SK-N-SH (cell line): Measurements from ENCODE around the gene SEM1. TPM values are rescaled to one million over a fixed set of nuclear protein-coding genes. Genes with fewer than 3 reads are reported as not detected.

ENCODE experiments used
- CTCF ChIA-PET: fragments of 300-600, 350-600 bp; formaldehyde crosslinking; extraction: SDS; loops from one replicate; lab custom pipeline; 2021; lab: Yijun Ruan, JAX
- POLR2A ChIA-PET: fragments of 350-600 bp; sonication (Branson Sonifier 250); formaldehyde crosslinking; extraction: SDS; loops from one replicate; lab custom pipeline; 2020; ENCODE audit warnings: antibody characterized with exemption, inconsistent platforms; lab: Yijun Ruan, JAX
- DNase-seq: peaks from one replicate; pipeline ENCODE4 v3.0.0; 2012
- H2AFZ ChIP-seq: fragments of 200-600 bp; sonication (generic); 2 replicates; pipeline ENCODE4 v1.8.1; 2016; ENCODE audit warnings: antibody characterized with exemption, mild to moderate bottlenecking, low read depth
- H3F3A ChIP-seq: fragments of 200-600 bp; sonication (generic); replicated peaks from 2 replicates; pipeline ENCODE3; 2016; ENCODE audit warnings: antibody characterized with exemption, mild to moderate bottlenecking; ENCODE audit not compliant: insufficient read depth
- H3K27ac ChIP-seq, 2 experiments: fragments of 200-500 bp in 1 of 2; fragments of 200-600 bp in 1 of 2; sonication (Bioruptor generic) in 1 of 2; sonication (generic), shearing (Covaris generic) in 1 of 2; 2 replicates each; pipeline versions ENCODE4 v1.5.1 to v1.6.1; 2014 to 2016; ENCODE audit warnings: low read depth in 2 of 2, inconsistent platforms in 1 of 2, low read length in 1 of 2, mild to moderate bottlenecking in 1 of 2, mixed read lengths in 1 of 2
- H3K27me3 ChIP-seq: fragments of 200-600 bp; sonication (generic), shearing (Covaris generic); 2 replicates; pipeline ENCODE4 v1.6.1; 2016; ENCODE audit warnings: mixed run types; ENCODE audit not compliant: insufficient read depth
- H3K36me3 ChIP-seq, 2 experiments: fragments of 200-500 bp in 1 of 2; fragments of 200-600 bp in 1 of 2; sonication (Bioruptor generic) in 1 of 2; sonication (generic) in 1 of 2; replicated peaks in 1 of 2; 2 replicates each; pipeline versions ENCODE3 to v1.5.1; 2014 to 2016; ENCODE audit warnings: low read length in 1 of 2, mild to moderate bottlenecking in 1 of 2; ENCODE audit not compliant: insufficient read depth in 2 of 2, control insufficient read depth in 1 of 2
- H3K4me1 ChIP-seq, 2 experiments: fragments of 200-500 bp in 1 of 2; fragments of 200-600 bp in 1 of 2; sonication (Bioruptor generic) in 1 of 2; sonication (generic), shearing (Covaris generic) in 1 of 2; 2 replicates each; pipeline versions ENCODE4 v1.5.1 to v1.6.1; 2014 to 2016; ENCODE audit warnings: low read depth in 1 of 2, low read length in 1 of 2, mixed run types in 1 of 2; ENCODE audit not compliant: insufficient read depth in 2 of 2, control insufficient read depth in 1 of 2
- H3K4me2 ChIP-seq: fragments of 200-600 bp; sonication (generic), shearing (Covaris generic); 2 replicates; pipeline ENCODE4 v1.6.1; 2017; ENCODE audit warnings: mixed run types
- H3K4me3 ChIP-seq, 2 experiments: fragments of 200-500 bp in 1 of 2; fragments of 200-600 bp in 1 of 2; sonication (Bioruptor generic) in 1 of 2; sonication (generic), shearing (Covaris generic) in 1 of 2; 2 replicates each; pipeline versions ENCODE4 v1.5.1 to v1.8.1; 2014 to 2016; ENCODE audit warnings: low read depth in 2 of 2, inconsistent platforms in 1 of 2, low read length in 1 of 2, mild to moderate bottlenecking in 1 of 2, mixed read lengths in 1 of 2, moderate library complexity in 1 of 2
- H3K79me2 ChIP-seq: fragments of 200-600 bp; sonication (generic); 2 replicates; pipeline ENCODE4 v1.8.1; 2017; ENCODE audit warnings: mild to moderate bottlenecking; ENCODE audit not compliant: insufficient read depth
- H3K9ac ChIP-seq: fragments of 200-600 bp; sonication (generic); 2 replicates; pipeline ENCODE4 v1.6.1; 2017; ENCODE audit warnings: mixed run types
- H3K9me2 ChIP-seq: fragments of 200-600 bp; sonication (generic); 2 replicates; pipeline ENCODE4 v1.6.1; 2017; ENCODE audit warnings: mixed run types
- H3K9me3 ChIP-seq: fragments of 200-600 bp; sonication (generic); 2 replicates; pipeline ENCODE4 v1.6.1; 2017; ENCODE audit warnings: mixed run types, mild to moderate bottlenecking, moderate library complexity
- H4K20me1 ChIP-seq: fragments of 200-600 bp; sonication (generic); 2 replicates; pipeline ENCODE4 v1.6.1; 2017; ENCODE audit warnings: mild to moderate bottlenecking, mixed run types; ENCODE audit not compliant: insufficient read depth
- EP300 ChIP-seq, 2 experiments: IDR thresholded peaks; 2 replicates each; pipeline versions ENCODE4 v1.4.0 to v1.6.1; 2012; ENCODE audit warnings: borderline replicate concordance in 1 of 2, low read depth in 1 of 2, low read length in 1 of 2
- FOSL2 ChIP-seq: IDR thresholded peaks from 2 replicates; pipeline ENCODE4 v1.4.0; 2012; ENCODE audit warnings: low read depth, mild to moderate bottlenecking, moderate library complexity, borderline replicate concordance
- FOXJ3 ChIP-seq: sonication (generic); formaldehyde crosslinking; IDR thresholded peaks from 2 replicates; pipeline ENCODE4 v1.5.1; 2020; ENCODE audit warnings: mild to moderate bottlenecking, missing genetic modification reagents
- FOXM1 ChIP-seq: IDR thresholded peaks from 2 replicates; pipeline ENCODE4 v1.4.0; 2012; ENCODE audit warnings: low read depth, mild to moderate bottlenecking
- NRF1 ChIP-seq: IDR thresholded peaks from 2 replicates; pipeline ENCODE4 v1.6.1; 2012; ENCODE audit warnings: low read depth, mild to moderate bottlenecking, low read length
- POLR2AphosphoS5 ChIP-seq: IDR thresholded peaks from 2 replicates; pipeline ENCODE4 v1.6.1; 2012; ENCODE audit warnings: low read depth, low read length
- RFX5 ChIP-seq: IDR thresholded peaks from 2 replicates; pipeline ENCODE4 v1.6.1; 2012; ENCODE audit warnings: mild to moderate bottlenecking, improper control_type of control experiment, low read length
- SIN3A ChIP-seq: IDR thresholded peaks from 2 replicates; pipeline ENCODE4 v1.6.1; 2012; ENCODE audit warnings: low read depth, mild to moderate bottlenecking, low read length, moderate library complexity, borderline replicate concordance
- TAF1 ChIP-seq: IDR thresholded peaks from 2 replicates; pipeline ENCODE4 v1.6.1; 2012; ENCODE audit warnings: low read depth, mild to moderate bottlenecking, low read length, moderate library complexity, borderline replicate concordance
- TCF12 ChIP-seq: IDR thresholded peaks from 2 replicates; pipeline ENCODE4 v1.4.0; 2012
- YY1 ChIP-seq: IDR thresholded peaks from 2 replicates; pipeline ENCODE4 v1.4.0; 2012; ENCODE audit warnings: low read depth, mild to moderate bottlenecking
- WGBS: methylation state at CpG from one replicate; pipeline ENCODE4 v1.1.6; 2017; ENCODE audit warnings: low lambda C conversion rate; 5-methylcytosine and 5-hydroxymethylcytosine counted together
- polyA plus RNA-seq, 3 experiments: library from polyadenylated mRNA; depleted of rRNA; stranded (reverse); fragments of >200 nt; gene quantifications; 2 replicates each; pipeline ENCODE4 v1.2.3, GENCODE V29; 2012
- TF ChIP-seq, protein P1 (sequence below): IDR thresholded peaks from 2 replicates; pipeline ENCODE4; 2012
- TF ChIP-seq, protein P2 (sequence below): fragments of 200-600 bp; sonication (generic); IDR thresholded peaks from 2 replicates; pipeline ENCODE4 v1.6.1; 2017; ENCODE audit warnings: antibody characterized with exemption, mild to moderate bottlenecking, moderate library complexity
- TF ChIP-seq, protein P3 (sequence below): fragments of 150-350 bp; IDR thresholded peaks from 2 replicates; pipeline ENCODE4 v1.6.1; 2017; ENCODE audit warnings: antibody characterized with exemption, low read length, low read depth, borderline replicate concordance
- TF ChIP-seq, protein P4 (sequence below): fragments of 150-350 bp; IDR thresholded peaks from 2 replicates; pipeline ENCODE4 v1.6.1; 2016; ENCODE audit warnings: mild to moderate bottlenecking, low read depth, low read length

SEM1 gene
- polyA plus RNA-seq, 1 of the 3 experiments (the other 2 are of a cell fraction): 56.3 TPM

DNA sequence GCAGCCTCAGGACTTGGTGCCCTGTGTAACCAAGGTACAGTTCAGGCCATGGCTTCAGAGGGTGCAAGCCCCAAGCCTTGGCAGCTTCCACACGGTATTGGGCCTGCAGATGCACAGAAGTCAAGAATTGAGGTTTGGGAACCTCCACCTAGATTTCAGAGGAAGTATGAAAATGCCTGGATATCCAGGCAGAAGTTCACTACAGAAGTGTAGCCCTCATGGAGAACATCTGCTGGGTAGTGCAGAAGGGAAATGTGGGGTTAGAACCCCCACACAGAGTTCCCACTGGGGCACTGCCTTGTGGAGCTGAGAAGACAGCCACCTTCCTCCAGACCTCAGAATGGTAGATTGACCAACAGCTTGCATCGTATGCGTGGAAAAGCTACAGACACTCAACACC lies 3.4 kb upstream of the SEM1 start:
- Histone ChIP-seq H3K4me3 (no peak overlapping the region), H3K27ac (no peak overlapping the region), H2AFZ (no peak overlapping the region), H4K20me1 (peaks cover 6% of the 10 kb centered on the region), H3F3A (no peaks in the 10 kb centered on the region), H3K27me3 (no peaks in the 10 kb centered on the region), H3K4me2 (no peak overlapping the region), H3K36me3 (peaks cover 0 to under 1% of the 10 kb centered on the region in 2 experiments), H3K9me2 (0 out of 2 replicates have a peak, but pooled peaks cover 4% of the 10 kb centered on the region), H3K4me1 (peaks cover 7 to 8% of the 10 kb centered on the region in 2 experiments; a peak in 2 of 4 replicates), H3K79me2 (peaks cover 16% of the 10 kb centered on the region), H3K9me3 (peaks cover 6% of the 10 kb centered on the region; the same call in 1 of the 2 replicates), H3K9ac (no peak overlapping the region)
- ChIA-PET CTCF (no interaction called here), POLR2A (no interaction called here)
- TF ChIP-seq, protein P1, sequence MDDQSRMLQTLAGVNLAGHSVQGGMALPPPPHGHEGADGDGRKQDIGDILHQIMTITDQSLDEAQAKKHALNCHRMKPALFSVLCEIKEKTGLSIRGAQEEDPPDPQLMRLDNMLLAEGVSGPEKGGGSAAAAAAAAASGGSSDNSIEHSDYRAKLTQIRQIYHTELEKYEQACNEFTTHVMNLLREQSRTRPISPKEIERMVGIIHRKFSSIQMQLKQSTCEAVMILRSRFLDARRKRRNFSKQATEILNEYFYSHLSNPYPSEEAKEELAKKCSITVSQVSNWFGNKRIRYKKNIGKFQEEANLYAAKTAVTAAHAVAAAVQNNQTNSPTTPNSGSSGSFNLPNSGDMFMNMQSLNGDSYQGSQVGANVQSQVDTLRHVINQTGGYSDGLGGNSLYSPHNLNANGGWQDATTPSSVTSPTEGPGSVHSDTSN: no peak
- TF ChIP-seq FOXM1 (no peak), FOSL2 (no peak), YY1 (no peak), NRF1 (no peak), POLR2AphosphoS5 (no peak), RFX5 (no peak), TCF12 (no peak), TAF1 (no peak), SIN3A (no peak), FOXJ3 (CRISPR knock-in tag) (no peak), EP300 (IDR thresholded peaks at IDR 0.05; ENCODE audit: borderline replicate concordance in 1 of 2, low read depth in 1 of 2, low read length in 1 of 2) (no peak)
- TF ChIP-seq, protein P2, sequence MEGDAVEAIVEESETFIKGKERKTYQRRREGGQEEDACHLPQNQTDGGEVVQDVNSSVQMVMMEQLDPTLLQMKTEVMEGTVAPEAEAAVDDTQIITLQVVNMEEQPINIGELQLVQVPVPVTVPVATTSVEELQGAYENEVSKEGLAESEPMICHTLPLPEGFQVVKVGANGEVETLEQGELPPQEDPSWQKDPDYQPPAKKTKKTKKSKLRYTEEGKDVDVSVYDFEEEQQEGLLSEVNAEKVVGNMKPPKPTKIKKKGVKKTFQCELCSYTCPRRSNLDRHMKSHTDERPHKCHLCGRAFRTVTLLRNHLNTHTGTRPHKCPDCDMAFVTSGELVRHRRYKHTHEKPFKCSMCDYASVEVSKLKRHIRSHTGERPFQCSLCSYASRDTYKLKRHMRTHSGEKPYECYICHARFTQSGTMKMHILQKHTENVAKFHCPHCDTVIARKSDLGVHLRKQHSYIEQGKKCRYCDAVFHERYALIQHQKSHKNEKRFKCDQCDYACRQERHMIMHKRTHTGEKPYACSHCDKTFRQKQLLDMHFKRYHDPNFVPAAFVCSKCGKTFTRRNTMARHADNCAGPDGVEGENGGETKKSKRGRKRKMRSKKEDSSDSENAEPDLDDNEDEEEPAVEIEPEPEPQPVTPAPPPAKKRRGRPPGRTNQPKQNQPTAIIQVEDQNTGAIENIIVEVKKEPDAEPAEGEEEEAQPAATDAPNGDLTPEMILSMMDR: no peak
- TF ChIP-seq, protein P3, sequence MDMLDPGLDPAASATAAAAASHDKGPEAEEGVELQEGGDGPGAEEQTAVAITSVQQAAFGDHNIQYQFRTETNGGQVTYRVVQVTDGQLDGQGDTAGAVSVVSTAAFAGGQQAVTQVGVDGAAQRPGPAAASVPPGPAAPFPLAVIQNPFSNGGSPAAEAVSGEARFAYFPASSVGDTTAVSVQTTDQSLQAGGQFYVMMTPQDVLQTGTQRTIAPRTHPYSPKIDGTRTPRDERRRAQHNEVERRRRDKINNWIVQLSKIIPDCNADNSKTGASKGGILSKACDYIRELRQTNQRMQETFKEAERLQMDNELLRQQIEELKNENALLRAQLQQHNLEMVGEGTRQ: no peak
- TF ChIP-seq, protein P4, sequence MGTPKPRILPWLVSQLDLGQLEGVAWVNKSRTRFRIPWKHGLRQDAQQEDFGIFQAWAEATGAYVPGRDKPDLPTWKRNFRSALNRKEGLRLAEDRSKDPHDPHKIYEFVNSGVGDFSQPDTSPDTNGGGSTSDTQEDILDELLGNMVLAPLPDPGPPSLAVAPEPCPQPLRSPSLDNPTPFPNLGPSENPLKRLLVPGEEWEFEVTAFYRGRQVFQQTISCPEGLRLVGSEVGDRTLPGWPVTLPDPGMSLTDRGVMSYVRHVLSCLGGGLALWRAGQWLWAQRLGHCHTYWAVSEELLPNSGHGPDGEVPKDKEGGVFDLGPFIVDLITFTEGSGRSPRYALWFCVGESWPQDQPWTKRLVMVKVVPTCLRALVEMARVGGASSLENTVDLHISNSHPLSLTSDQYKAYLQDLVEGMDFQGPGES: no peak
- no peak for DNase-seq
- 14% methylated on average over 3 of the region's 3 CpGs for WGBS
